Neutrophil (primary cell): ENCODE measurements around the gene CCNQ.

Experiments used
- H3K27ac ChIP-seq: fragments of 200-600 bp; sonication (generic); 2 replicates; pipeline ENCODE4 v1.5.1; 2016; ENCODE audit warnings: mild to moderate bottlenecking, moderate library complexity
- H3K27me3 ChIP-seq: fragments of 200-600 bp; sonication (generic); 2 replicates; pipeline ENCODE4 v1.6.0; 2016; ENCODE audit warnings: mild to moderate bottlenecking
- H3K36me3 ChIP-seq: fragments of 200-600 bp; sonication (generic); 2 replicates; pipeline ENCODE4 v1.5.1; 2017
- H3K4me1 ChIP-seq, 2 experiments: fragments of 200-600 bp in 1 of 2; sonication (generic) in 1 of 2; 1 replicate in 1 of 2; 2 replicates in 1 of 2; pipeline versions ENCODE4 v1.5.1 to v1.6.1; 2013 to 2016; ENCODE audit warnings: low read depth in 1 of 2, low read length in 1 of 2, mild to moderate bottlenecking in 1 of 2, moderate library complexity in 1 of 2; ENCODE audit not compliant: control insufficient read depth in 1 of 2, insufficient read depth in 1 of 2
- H3K4me3 ChIP-seq, 2 experiments: fragments of 200-600 bp in 1 of 2; sonication (generic) in 1 of 2; 1 replicate in 1 of 2; 2 replicates in 1 of 2; pipeline ENCODE4 v1.5.1; 2013 to 2016; ENCODE audit warnings: low read depth in 1 of 2, low read length in 1 of 2, mild to moderate bottlenecking in 1 of 2, moderate library complexity in 1 of 2
- H3K9me3 ChIP-seq: fragments of 200-600 bp; sonication (generic); 2 replicates; pipeline ENCODE4 v1.5.1; 2016
- TF ChIP-seq, protein P1 (sequence below): fragments of 200-600 bp; sonication (generic); IDR thresholded peaks from 2 replicates; pipeline ENCODE4 v1.5.1; 2016; ENCODE audit warnings: antibody characterized with exemption

CCNQ gene

GRCh38 chrX:153640736-153641575, 42.0 kb upstream of the CCNQ start:
- TF ChIP-seq, protein P1, sequence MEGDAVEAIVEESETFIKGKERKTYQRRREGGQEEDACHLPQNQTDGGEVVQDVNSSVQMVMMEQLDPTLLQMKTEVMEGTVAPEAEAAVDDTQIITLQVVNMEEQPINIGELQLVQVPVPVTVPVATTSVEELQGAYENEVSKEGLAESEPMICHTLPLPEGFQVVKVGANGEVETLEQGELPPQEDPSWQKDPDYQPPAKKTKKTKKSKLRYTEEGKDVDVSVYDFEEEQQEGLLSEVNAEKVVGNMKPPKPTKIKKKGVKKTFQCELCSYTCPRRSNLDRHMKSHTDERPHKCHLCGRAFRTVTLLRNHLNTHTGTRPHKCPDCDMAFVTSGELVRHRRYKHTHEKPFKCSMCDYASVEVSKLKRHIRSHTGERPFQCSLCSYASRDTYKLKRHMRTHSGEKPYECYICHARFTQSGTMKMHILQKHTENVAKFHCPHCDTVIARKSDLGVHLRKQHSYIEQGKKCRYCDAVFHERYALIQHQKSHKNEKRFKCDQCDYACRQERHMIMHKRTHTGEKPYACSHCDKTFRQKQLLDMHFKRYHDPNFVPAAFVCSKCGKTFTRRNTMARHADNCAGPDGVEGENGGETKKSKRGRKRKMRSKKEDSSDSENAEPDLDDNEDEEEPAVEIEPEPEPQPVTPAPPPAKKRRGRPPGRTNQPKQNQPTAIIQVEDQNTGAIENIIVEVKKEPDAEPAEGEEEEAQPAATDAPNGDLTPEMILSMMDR: no peak
- Histone ChIP-seq H3K4me1 (no peaks in the 10 kb centered on the region), H3K9me3 (no peaks in the 10 kb centered on the region), H3K36me3 (no peaks in the 10 kb centered on the region), H3K27me3 (peaks cover 64% of the 10 kb centered on the region), H3K4me3 (no peak overlapping the region), H3K27ac (no peak overlapping the region)

DNA sequence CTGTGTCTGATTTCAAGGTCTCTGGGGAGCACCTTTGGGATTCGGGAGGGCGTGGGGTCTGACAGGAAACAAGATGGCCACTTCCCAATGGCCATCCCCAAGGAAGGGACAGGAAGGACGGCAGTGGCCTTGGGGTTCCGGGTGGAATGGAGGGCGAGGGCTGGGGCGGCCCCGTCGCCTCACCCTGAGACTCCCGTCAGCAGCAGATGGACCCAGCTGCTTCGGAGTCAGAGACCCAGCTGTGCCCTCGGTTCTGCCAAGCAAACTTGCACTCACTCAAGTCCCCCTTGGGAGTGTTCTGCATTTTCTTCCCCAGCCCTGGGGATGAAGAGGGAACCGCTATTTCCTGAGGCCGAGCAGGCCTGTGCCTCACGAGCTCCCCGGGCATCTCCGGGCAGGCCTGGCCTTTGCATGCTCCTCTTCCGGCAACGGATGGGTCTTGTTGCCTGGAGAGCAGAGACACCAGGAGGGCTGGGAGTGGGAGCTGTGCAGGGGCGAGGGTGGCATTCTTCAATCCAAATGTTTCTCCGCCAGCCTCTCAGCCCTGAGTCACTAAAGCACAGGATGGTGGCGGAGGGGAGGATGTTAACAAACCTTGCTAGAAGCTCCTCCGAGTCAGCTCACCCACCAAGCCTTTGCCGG, 41.2 kb upstream of the CCNQ start:
- Histone ChIP-seq H3K4me1 (no peaks in the 10 kb centered on the region), H3K27ac (no peak overlapping the region), H3K27me3 (peaks cover 56% of the 10 kb centered on the region), H3K36me3 (no peaks in the 10 kb centered on the region), H3K4me3 (no peak overlapping the region), H3K9me3 (no peaks in the 10 kb centered on the region)
- TF ChIP-seq, protein P1: no peak

- Histone ChIP-seq H3K27ac (no peak overlapping the region), H3K27me3 (peaks cover 49% of the 10 kb centered on the region)
These were observed 40.5 kb upstream of the CCNQ start for GRCh38 chrX:153639177-153640044.

DNA sequence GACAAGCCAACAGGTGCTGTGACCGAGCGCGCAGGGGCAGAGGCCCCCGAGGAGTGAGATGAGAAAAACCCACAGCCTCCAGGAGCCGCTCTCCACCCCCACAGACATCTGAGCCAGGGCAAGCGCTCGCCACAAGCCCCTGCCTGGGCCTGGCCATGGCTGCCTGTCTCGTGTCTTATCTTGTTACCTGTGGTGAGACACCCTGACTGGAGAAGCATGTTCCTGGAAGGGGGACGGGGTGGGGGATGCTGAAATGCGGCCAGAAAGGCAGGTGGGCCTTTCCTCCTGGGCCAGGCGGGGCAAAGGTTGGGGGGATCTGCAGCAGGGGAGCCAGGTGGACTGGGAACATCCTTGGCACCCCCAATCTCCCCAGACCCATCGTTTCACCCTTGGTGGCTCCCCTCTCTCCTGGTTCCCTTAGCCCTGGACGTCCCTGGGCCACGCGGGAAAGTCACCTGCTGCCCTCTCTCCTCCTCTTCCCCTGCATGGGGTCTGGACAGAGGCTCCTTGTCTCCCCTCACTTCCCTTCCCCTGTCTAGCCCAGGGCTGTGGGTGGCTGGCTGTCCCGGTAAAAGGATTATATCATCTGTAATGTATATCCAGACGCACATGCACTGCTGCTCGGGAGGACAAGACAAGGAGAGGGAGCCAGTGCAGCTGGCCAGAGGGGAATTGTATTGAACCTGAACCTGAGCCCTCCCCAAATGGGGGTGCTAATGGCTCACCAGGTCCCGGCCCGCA, 39.7 kb upstream of the CCNQ start:
- no peaks in the 10 kb centered on the region for H3K9me3 ChIP-seq
- H3K27ac ChIP-seq: no peak overlapping the region
- H3K4me1 ChIP-seq: no peaks in the 10 kb centered on the region
- H3K4me3 ChIP-seq: no peak overlapping the region
- TF ChIP-seq, protein P1: no peak
- H3K27me3 ChIP-seq: peaks cover 42% of the 10 kb centered on the region
- H3K36me3 ChIP-seq: no peaks in the 10 kb centered on the region

More at GRCh38 chrX:153639177-153640044, 40.5 kb upstream of the CCNQ start:
- no peaks in the 10 kb centered on the region for H3K9me3 ChIP-seq
- H3K36me3 ChIP-seq: no peaks in the 10 kb centered on the region
- no peaks in the 10 kb centered on the region for H3K4me1 ChIP-seq
- TF ChIP-seq, protein P1: no peak
- H3K4me3 ChIP-seq: no peak overlapping the region

DNA sequence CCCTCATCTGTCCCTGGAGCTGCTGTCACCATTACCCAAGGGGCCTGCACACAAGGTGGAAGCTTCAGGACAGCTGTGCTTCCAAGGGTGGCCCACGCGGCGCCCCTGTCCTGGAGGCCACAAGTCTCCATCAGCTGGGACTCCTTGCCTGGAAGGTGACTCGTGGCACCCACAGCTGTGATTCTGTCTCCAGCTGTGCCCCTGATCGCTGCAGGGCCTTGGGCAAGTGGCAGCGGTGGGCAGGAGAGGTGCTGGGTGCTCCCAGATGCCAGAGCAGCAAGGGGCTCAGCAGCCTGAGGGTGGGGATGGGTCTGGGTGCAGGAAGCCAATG, 39.1 kb upstream of the CCNQ start:
- Histone ChIP-seq H3K27me3 (peaks cover 36% of the 10 kb centered on the region), H3K36me3 (no peaks in the 10 kb centered on the region), H3K9me3 (no peaks in the 10 kb centered on the region)

More for the DNA sequence above, 39.1 kb upstream of the CCNQ start:
- no peaks in the 10 kb centered on the region for H3K4me1 ChIP-seq
- H3K27ac ChIP-seq: no peak overlapping the region
- TF ChIP-seq, protein P1: no peak
- no peak overlapping the region for H3K4me3 ChIP-seq
